ENCODE measurements around the gene NUP214.

Gene NUP214

DNA sequence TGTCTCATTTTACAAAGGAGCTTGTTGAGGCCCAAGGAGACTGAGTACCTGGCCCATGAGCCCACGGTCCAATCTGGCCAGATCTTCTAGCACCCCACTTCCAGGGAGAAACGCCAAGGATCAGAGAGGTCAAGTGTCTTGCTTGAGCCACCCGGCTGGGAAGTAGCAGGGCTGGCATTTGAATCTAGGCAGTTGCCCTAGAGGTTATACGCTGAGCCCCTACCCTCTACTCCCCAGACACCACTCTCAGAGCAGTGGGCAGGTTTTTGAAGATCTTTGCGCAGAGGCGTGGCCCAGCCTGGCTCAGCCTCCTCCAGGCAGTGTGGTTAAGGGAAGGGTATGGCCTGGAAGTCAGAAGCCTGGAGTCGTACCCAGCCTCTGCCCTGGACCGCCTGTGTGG is 5.8 kb upstream of the NUP214 start:
- H3K36me3 ChIP-seq (ENCODE audit: control insufficient read depth, low read length): no peaks in the 10 kb centered on the region
- TF ChIP-seq, protein P1, sequence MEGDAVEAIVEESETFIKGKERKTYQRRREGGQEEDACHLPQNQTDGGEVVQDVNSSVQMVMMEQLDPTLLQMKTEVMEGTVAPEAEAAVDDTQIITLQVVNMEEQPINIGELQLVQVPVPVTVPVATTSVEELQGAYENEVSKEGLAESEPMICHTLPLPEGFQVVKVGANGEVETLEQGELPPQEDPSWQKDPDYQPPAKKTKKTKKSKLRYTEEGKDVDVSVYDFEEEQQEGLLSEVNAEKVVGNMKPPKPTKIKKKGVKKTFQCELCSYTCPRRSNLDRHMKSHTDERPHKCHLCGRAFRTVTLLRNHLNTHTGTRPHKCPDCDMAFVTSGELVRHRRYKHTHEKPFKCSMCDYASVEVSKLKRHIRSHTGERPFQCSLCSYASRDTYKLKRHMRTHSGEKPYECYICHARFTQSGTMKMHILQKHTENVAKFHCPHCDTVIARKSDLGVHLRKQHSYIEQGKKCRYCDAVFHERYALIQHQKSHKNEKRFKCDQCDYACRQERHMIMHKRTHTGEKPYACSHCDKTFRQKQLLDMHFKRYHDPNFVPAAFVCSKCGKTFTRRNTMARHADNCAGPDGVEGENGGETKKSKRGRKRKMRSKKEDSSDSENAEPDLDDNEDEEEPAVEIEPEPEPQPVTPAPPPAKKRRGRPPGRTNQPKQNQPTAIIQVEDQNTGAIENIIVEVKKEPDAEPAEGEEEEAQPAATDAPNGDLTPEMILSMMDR (IDR thresholded peaks at IDR 0.05; ENCODE audit: low read depth, low read length, poor library complexity, severe bottlenecking): no peak
- TF ChIP-seq EZH2phosphoT487 (IDR thresholded peaks at IDR 0.05; ENCODE audit: borderline replicate concordance, low read length): no peak
- no peak overlapping the region for H3K4me2 ChIP-seq (ENCODE audit: low read length)
- no peak overlapping the region for H3K4me3 ChIP-seq (ENCODE audit: low read length)
- no peaks in the 10 kb centered on the region for H3F3A ChIP-seq (ENCODE audit: control insufficient read depth, insufficient read depth)
- no peak overlapping the region for H3K27ac ChIP-seq (ENCODE audit: low read depth, low read length)
- H3K79me2 ChIP-seq (ENCODE audit: control insufficient read depth, low read length): peaks cover 2% of the 10 kb centered on the region
- H3K27me3 ChIP-seq (ENCODE audit: control insufficient read depth, low read length): peaks cover 24% of the 10 kb centered on the region; the same call in 1 of the 2 replicates
- H4K20me1 ChIP-seq (ENCODE audit: control insufficient read depth, insufficient read depth, low read depth, low read length): no peaks in the 10 kb centered on the region
- no peaks in the 10 kb centered on the region for H3K9me2 ChIP-seq (replicated peaks; ENCODE audit: control insufficient read depth, low read length)
- H3K4me1 ChIP-seq (ENCODE audit: control insufficient read depth, low read length): 0 out of 2 replicates have a peak, but pooled peaks cover 2% of the 10 kb centered on the region
- no peaks in the 10 kb centered on the region for H3K9me3 ChIP-seq (ENCODE audit: control insufficient read depth, insufficient read depth, low read length)

DNA sequence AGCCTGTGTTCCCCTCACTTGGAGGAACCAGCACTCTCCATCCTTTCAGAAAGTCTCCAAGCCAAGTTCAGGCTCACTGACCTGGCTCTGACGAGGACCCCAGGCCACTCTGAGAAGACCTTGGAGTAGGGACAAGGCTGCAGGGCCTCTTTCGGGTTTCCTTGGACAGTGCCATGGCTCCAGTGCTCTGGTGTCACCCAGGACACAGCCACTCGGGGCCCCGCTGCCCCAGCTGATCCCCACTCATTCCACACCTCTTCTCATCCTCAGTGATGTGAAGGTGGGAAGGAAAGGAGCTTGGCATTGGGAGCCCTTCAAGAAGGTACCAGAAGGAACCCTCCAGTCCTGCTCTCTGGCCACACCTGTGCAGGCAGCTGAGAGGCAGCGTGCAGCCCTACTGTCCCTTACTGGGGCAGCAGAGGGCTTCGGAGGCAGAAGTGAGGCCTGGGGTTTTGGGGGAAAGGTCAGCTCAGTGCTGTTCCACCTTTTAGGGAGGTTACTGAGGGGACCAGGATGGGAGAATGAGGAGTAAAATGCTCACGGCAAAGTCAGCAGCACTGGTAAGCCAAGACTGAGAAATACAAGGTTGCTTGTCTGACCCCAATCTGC is 4.7 kb upstream of the NUP214 start:
- Histone ChIP-seq H3K79me2 (ENCODE audit: control insufficient read depth, low read length) (peaks cover 11% of the 10 kb centered on the region), H4K20me1 (ENCODE audit: control insufficient read depth, insufficient read depth, low read depth, low read length) (no peaks in the 10 kb centered on the region), H3K27ac (ENCODE audit: low read depth, low read length) (no peak overlapping the region), H3K4me3 (ENCODE audit: low read length) (no peak overlapping the region), H3K4me2 (ENCODE audit: low read length) (no peak overlapping the region), H3K9me3 (ENCODE audit: control insufficient read depth, insufficient read depth, low read length) (no peaks in the 10 kb centered on the region), H3K4me1 (ENCODE audit: control insufficient read depth, low read length) (0 out of 2 replicates have a peak, but pooled peaks cover 3% of the 10 kb centered on the region), H3F3A (ENCODE audit: control insufficient read depth, insufficient read depth) (no peaks in the 10 kb centered on the region), H3K36me3 (ENCODE audit: control insufficient read depth, low read length) (peaks cover 1% of the 10 kb centered on the region; the same call in 1 of the 2 replicates), H3K9me2 (replicated peaks; ENCODE audit: control insufficient read depth, low read length) (no peaks in the 10 kb centered on the region), H3K27me3 (ENCODE audit: control insufficient read depth, low read length) (peaks cover 24% of the 10 kb centered on the region; the same call in 1 of the 2 replicates)
- TF ChIP-seq, protein P1 (IDR thresholded peaks at IDR 0.05; ENCODE audit: low read depth, low read length, poor library complexity, severe bottlenecking): no peak
- TF ChIP-seq EZH2phosphoT487 (IDR thresholded peaks at IDR 0.05; ENCODE audit: borderline replicate concordance, low read length): no peak

DNA sequence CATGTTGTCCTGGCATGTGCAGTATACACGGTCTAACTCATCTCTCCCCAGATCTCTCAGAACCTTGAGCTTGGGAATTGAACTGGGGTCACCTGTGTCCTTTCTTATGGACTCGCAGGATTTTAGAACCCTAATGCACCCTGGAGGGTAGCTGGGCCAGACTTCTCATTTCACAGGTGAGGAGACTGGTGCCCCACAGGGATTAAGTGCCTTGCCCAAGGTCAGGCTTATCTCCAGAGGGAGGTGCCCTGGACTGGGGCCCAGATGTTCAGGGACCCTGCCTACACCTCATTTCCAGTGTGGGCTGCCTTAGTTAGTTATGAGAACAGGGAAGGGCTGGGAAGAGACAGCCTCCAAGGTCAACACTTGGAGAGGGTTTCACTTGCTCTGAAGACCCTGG is 4.0 kb upstream of the NUP214 start:
- Histone ChIP-seq H3K79me2 (ENCODE audit: control insufficient read depth, low read length) (peaks cover 17% of the 10 kb centered on the region), H4K20me1 (ENCODE audit: control insufficient read depth, insufficient read depth, low read depth, low read length) (no peaks in the 10 kb centered on the region), H3F3A (ENCODE audit: control insufficient read depth, insufficient read depth) (no peaks in the 10 kb centered on the region), H3K4me2 (ENCODE audit: low read length) (no peak overlapping the region), H3K4me3 (ENCODE audit: low read length) (no peak overlapping the region), H3K4me1 (ENCODE audit: control insufficient read depth, low read length) (peaks cover 4% of the 10 kb centered on the region), H3K27me3 (ENCODE audit: control insufficient read depth, low read length) (peaks cover 24% of the 10 kb centered on the region; the same call in 1 of the 2 replicates), H3K27ac (ENCODE audit: low read depth, low read length) (no peak overlapping the region), H3K9me2 (replicated peaks; ENCODE audit: control insufficient read depth, low read length) (no peaks in the 10 kb centered on the region), H3K9me3 (ENCODE audit: control insufficient read depth, insufficient read depth, low read length) (no peaks in the 10 kb centered on the region), H3K36me3 (ENCODE audit: control insufficient read depth, low read length) (peaks cover 5% of the 10 kb centered on the region; the same call in 1 of the 2 replicates)
- no peak for TF ChIP-seq EZH2phosphoT487 (IDR thresholded peaks at IDR 0.05; ENCODE audit: borderline replicate concordance, low read length)
- TF ChIP-seq, protein P1 (IDR thresholded peaks at IDR 0.05; ENCODE audit: low read depth, low read length, poor library complexity, severe bottlenecking): no peak
